SJCRH30 (cell line): Measurements from ENCODE around the gene DDX46. TPM values are rescaled to one million over a fixed set of nuclear protein-coding genes. Genes with fewer than 3 reads are reported as not detected.

Experiments used
- total RNA-seq: library from RNA; depleted of rRNA; stranded (reverse); fragments of >200 nt; shearing (Covaris generic); gene quantifications from 2 replicates; pipeline ENCODE4 v1.2.3, GENCODE V29; 2014; rRNA removed

The DDX46 gene
- total RNA-seq, 1 experiment from 2014 or later: 102 TPM

Other genes with a start within 250 kb of the DDX46 start
- 0.71 and 1.6 TPM in 2 replicates for gene JADE2, start 233.1 kb upstream of the DDX46 start, total RNA-seq
- 48.9 and 66.7 TPM in 2 replicates for gene SAR1B, start 126.0 kb upstream of the DDX46 start, total RNA-seq
- 21.8 and 22.5 TPM in 2 replicates for gene SEC24A, start 110.0 kb upstream of the DDX46 start, total RNA-seq
- 27.5 and 31.4 TPM in 2 replicates for gene CAMLG, start 20.2 kb upstream of the DDX46 start, total RNA-seq
- 50.9 and 62.9 TPM in 2 replicates for gene C5orf24, start 87.2 kb downstream of the DDX46 start, total RNA-seq
- gene TXNDC15, start 115.6 kb downstream of the DDX46 start, total RNA-seq: 48.1 and 61.2 TPM in 2 replicates
- 8.5 and 9.3 TPM in 2 replicates for gene PCBD2, start 146.4 kb downstream of the DDX46 start, total RNA-seq
- not detected in 2 replicates for gene CATSPER3, start 209.1 kb downstream of the DDX46 start, total RNA-seq